Measurements from ENCODE around the gene EMP1.

DNA sequence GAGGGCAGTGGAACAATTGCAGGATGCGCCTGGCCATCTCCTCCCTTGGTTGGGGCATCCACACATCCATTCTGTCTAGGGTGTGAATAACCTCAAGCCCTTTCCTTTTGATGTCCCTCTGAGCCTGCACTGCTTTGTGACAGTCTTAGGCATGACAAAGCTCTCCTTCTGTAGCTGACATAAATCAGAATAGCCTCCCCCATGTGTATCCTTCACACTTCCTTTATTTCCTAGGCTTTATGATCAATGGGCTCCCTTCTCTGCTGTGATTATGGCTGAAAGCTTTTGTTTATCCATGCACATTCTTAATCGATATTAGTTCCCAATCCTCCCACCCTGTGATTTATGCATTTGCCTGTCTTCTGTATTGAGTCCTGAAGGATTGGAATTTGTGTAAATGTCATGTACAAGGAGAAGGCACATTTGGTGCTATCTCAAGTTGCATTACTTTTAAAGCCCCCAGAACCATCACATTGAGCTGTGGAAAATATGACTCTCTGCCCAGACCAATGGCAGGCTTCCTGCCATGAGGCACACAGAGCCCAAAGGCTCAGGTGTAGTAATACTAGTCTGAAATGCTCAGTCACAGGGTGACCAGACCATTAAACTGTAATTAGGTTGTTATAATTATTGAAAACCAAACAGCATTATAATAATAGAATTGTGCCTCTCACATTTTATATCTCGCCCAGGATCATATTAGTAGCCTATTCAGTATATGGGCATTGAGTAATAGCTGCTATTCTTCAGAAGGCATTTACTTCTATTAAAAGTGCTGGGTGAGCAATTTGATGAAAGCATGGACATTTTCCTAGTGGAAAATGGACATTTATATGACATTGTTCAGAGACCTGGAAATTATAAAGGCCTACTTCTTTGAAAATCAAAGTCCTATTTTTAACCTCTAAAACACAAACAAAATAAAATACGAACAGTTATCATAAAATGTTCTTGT, 14.0 kb downstream of the EMP1 start:
- no peak for TF ChIP-seq DNMT3B (CRISPR knock-in tag; conservative IDR thresholded peaks at IDR 0.05)
- TF ChIP-seq CHD2 (IDR thresholded peaks at IDR 0.05; ENCODE audit: low read depth, low read length) = no peak
- TF ChIP-seq SUZ12 (IDR thresholded peaks at IDR 0.05; ENCODE audit: low read depth, low read length) = no peak
- TF ChIP-seq, protein P1, sequence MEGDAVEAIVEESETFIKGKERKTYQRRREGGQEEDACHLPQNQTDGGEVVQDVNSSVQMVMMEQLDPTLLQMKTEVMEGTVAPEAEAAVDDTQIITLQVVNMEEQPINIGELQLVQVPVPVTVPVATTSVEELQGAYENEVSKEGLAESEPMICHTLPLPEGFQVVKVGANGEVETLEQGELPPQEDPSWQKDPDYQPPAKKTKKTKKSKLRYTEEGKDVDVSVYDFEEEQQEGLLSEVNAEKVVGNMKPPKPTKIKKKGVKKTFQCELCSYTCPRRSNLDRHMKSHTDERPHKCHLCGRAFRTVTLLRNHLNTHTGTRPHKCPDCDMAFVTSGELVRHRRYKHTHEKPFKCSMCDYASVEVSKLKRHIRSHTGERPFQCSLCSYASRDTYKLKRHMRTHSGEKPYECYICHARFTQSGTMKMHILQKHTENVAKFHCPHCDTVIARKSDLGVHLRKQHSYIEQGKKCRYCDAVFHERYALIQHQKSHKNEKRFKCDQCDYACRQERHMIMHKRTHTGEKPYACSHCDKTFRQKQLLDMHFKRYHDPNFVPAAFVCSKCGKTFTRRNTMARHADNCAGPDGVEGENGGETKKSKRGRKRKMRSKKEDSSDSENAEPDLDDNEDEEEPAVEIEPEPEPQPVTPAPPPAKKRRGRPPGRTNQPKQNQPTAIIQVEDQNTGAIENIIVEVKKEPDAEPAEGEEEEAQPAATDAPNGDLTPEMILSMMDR (CRISPR knock-in tag; IDR thresholded peaks at IDR 0.05) = no peak
- TF ChIP-seq SMC3 (IDR thresholded peaks at IDR 0.05; ENCODE audit: low read length) = no peak

All from HepG2 (cell line).